ENCODE results near the gene COX5A.
"Not testable (repeated sequence)": the region's sequence is repeated elsewhere in the genome, so short reads cannot be mapped to it uniquely, and the experiment has no call there.

Gene COX5A

GRCh38 chr15:74896316-74896715 is 41.6 kb downstream of the COX5A start:
- DNase-seq: no peak

GRCh38 chr15:74895830-74896229 is 42.0 kb downstream of the COX5A start:
- DNase-seq: no peak

- not testable (repeated sequence) for DNase-seq
These were observed 43.5 kb downstream of the COX5A start for GRCh38 chr15:74894383-74894782.

GRCh38 chr15:74893627-74894026 is 44.2 kb downstream of the COX5A start:
- no peak for DNase-seq

GRCh38 chr15:74892931-74893330 is 44.9 kb downstream of the COX5A start:
- no peak for DNase-seq

- no peak for DNase-seq
These were observed 45.6 kb downstream of the COX5A start for GRCh38 chr15:74892313-74892712.

GRCh38 chr15:74891469-74891868 is 46.4 kb downstream of the COX5A start:
- DNase-seq: no peak

- no peak for DNase-seq
These were observed 47.3 kb downstream of the COX5A start for GRCh38 chr15:74890665-74890960.

GRCh38 chr15:74889883-74890664 is 47.8 kb downstream of the COX5A start, which contains the start of gene MPI:
MPI (plus strand) TSS chr15:74890042; CDS start chr15:74890074, 32 bp downstream.
- peak; percentile 24 for DNase-seq

- no peak for DNase-seq
These were observed 48.4 kb downstream of the COX5A start for GRCh38 chr15:74889390-74889882.

GRCh38 chr15:74888716-74889115 is 49.2 kb downstream of the COX5A start:
- no peak for DNase-seq

GRCh38 chr15:74887537-74888193 is 50.2 kb downstream of the COX5A start:
- not testable (repeated sequence) for DNase-seq

- no peak for DNase-seq
These were observed 52.4 kb downstream of the COX5A start for GRCh38 chr15:74885461-74885860.

GRCh38 chr15:74884428-74885223 is 53.2 kb downstream of the COX5A start:
- no peak for DNase-seq

GRCh38 chr15:74882528-74882927 is 55.3 kb downstream of the COX5A start:
- no peak for DNase-seq

GRCh38 chr15:74878273-74878672 is 59.6 kb downstream of the COX5A start:
- no peak for DNase-seq

- no peak for DNase-seq
These were observed 64.0 kb downstream of the COX5A start for GRCh38 chr15:74873756-74874424.

GRCh38 chr15:74873036-74873755 is 64.7 kb downstream of the COX5A start, which contains the start of gene SCAMP2:
SCAMP2 (minus strand) TSS chr15:74873365; CDS start chr15:74873255, 110 bp downstream.
- DNase-seq: peak; percentile 53

GRCh38 chr15:74872702-74873035 is 65.2 kb downstream of the COX5A start:
- DNase-seq: no peak

- DNase-seq: no peak
These were observed 67.2 kb downstream of the COX5A start for GRCh38 chr15:74870436-74871215.

All from SIG-M5 (cell line).